IPS-18c (cell line): ENCODE data around the gene SLCO4A1.

Experiments used
- H3K4me3 ChIP-seq: 2 replicates; pipeline ENCODE4 v1.7.0; 2013; ENCODE audit warnings: low read depth, mild to moderate bottlenecking, low read length, moderate library complexity; ENCODE audit not compliant: insufficient read depth
- H3K9me3 ChIP-seq: one replicate; pipeline ENCODE4 v1.6.1; 2013; ENCODE audit warnings: mild to moderate bottlenecking, low read length, moderate library complexity; ENCODE audit not compliant: control insufficient read depth, insufficient read depth

SLCO4A1 gene

GRCh38 chr20:62719250-62719935 lies 77.1 kb downstream of the SLCO4A1 start:
- Histone ChIP-seq H3K9me3 (peaks cover 4% of the 10 kb centered on the region), H3K4me3 (no peak overlapping the region)
